ENCODE measurements around the gene DHRS9. TPM values are rescaled to one million over a fixed set of nuclear protein-coding genes. Genes with fewer than 3 reads are reported as not detected.

DHRS9 gene
- total and polyA plus RNA-seq, 9 of the 15 experiments (the other 6 are each of a cell fraction or from before 2014, with no cell fraction given) = 0.27 to 1.7 (median 0.69) TPM

GRCh38 chr2:169073963-169074751 is 4.8 kb downstream of the DHRS9 start (continued):
- no peak for TF ChIP-seq THAP12 (CRISPR knock-in tag; IDR thresholded peaks at IDR 0.05)
- TF ChIP-seq FIP1L1 (IDR thresholded peaks at IDR 0.05; ENCODE audit: low read depth, low read length, poor library complexity, severe bottlenecking) = no peak
- no peak for TF ChIP-seq ETS1 (conservative IDR thresholded peaks at IDR 0.05; ENCODE audit: control insufficient read depth, low read depth, low read length)
- TF ChIP-seq REST (IDR thresholded peaks at IDR 0.05; ENCODE audit: borderline replicate concordance) = peak; percentile 45
- no peak for TF ChIP-seq REST (CRISPR knock-in tag; IDR thresholded peaks at IDR 0.05; ENCODE audit: low read depth)
- no peak for TF ChIP-seq SMC3 (conservative IDR thresholded peaks at IDR 0.05; ENCODE audit: insufficient read depth, low read depth, low read length)
- TF ChIP-seq POLR2A (conservative IDR thresholded peaks at IDR 0.05) = no peak
- TF ChIP-seq SNRNP70 (optimal IDR thresholded peaks at IDR 0.05; ENCODE audit: low read depth, low read length) = no peak
- TF ChIP-seq ZNF239 (CRISPR knock-in tag; IDR thresholded peaks at IDR 0.05) = no peak
- no peak for TF ChIP-seq TAF15 (IDR thresholded peaks at IDR 0.05; ENCODE audit: low read depth, low read length)
- TF ChIP-seq ZKSCAN3 (CRISPR knock-in tag; IDR thresholded peaks at IDR 0.05) = no peak
- TF ChIP-seq TBL1XR1 (IDR thresholded peaks at IDR 0.05; ENCODE audit: low read length in 2 of 2) = 0 out of 4 replicates have a peak, but pooled peaks of 1 of the 2 experiments have one; percentile 16
- TF ChIP-seq ETV1 (tag; conservative IDR thresholded peaks at IDR 0.05; ENCODE audit: low read depth) = no peak
- no peak for TF ChIP-seq LCOR (CRISPR knock-in tag; IDR thresholded peaks at IDR 0.05)
- TF ChIP-seq ELK1 (CRISPR knock-in tag; IDR thresholded peaks at IDR 0.05) = no peak
- peak; percentile 16; the same call in 1 of the 2 replicates for TF ChIP-seq DPF2 (IDR thresholded peaks at IDR 0.05)
